Left renal pelvis (tissue), 4 donors: ENCODE data around the gene ITPRID1. TPM values are rescaled to one million over a fixed set of nuclear protein-coding genes. Genes with fewer than 3 reads are reported as not detected.

Source experiments
- DNase-seq, 4 donors: peaks; one replicate each; pipeline ENCODE4 v3.0.0-alpha.2; 2013; ENCODE audit warnings: low read depth in 4 of 4, low spot score in 3 of 4
- polyA plus RNA-seq, 4 donors: library from polyadenylated mRNA; unstranded; fragments of 120-200 nt; gene quantifications; one replicate each; pipeline ENCODE4 v1.2.1, GENCODE V29; 2013; ENCODE audit not compliant: insufficient read length in 4 of 4

ITPRID1 gene
- polyA plus RNA-seq, 4 donors, result 0.11 to 0.18 TPM; not detected in 2

DNA sequence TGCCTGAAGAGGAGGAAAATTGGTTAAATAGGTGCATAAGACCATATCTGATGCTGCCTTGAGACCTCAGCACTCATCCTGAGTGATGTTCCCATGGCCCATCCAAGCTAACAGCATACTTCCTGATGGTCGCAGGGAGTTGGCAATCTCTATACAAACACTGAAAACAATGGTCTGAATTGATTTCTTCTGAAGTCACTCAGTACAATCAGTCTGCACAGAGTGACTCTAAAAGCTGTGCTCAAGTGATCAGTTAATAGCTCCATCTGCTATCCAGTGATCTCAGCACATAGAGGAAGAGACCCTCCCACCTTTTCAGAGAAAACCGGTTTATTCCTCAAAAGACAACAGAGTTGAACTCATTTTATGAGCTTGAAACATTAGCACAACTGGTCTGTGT is 177.0 kb downstream of the ITPRID1 start:
- DNase-seq, result no peak

DNA sequence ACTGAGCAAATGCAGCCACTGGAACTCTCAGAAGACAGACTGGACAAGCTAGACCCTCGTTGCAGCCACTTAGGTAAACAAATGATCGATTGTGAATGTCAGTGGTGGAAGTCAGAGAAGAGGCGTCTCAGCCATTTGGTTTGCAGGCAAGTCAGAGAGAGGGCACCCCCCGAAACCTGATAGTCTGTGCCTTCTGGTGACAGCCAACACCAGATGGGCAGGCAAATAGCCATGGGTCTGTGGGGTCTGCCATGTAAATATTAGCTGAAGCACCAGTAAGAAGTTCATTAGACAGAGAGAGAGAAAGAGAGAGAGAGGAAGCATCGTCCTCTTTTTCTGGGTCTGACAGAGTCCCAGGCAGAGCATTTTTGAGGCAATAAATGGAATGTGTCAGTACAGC is 178.6 kb downstream of the ITPRID1 start:
- DNase-seq, result no peak

DNA sequence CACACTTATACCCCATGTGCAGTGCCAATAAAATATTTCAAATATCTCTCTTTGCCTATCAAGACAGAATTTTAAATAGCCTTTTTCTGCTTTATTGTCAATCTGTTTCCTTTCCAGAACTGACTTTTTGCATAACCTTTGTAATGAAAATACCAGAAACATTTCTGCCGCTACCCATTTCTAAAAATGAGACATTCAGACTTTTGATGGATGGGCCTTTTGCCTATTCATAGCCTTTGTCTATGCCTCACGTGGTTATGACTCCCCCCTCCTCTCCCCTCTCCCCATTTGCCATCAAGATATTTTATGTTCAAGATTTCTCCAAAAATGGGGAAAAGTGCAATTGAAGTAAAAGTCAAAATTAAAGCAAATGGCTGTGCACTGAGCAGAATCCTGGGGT is 179.0 kb downstream of the ITPRID1 start:
- no peak for DNase-seq

DNA sequence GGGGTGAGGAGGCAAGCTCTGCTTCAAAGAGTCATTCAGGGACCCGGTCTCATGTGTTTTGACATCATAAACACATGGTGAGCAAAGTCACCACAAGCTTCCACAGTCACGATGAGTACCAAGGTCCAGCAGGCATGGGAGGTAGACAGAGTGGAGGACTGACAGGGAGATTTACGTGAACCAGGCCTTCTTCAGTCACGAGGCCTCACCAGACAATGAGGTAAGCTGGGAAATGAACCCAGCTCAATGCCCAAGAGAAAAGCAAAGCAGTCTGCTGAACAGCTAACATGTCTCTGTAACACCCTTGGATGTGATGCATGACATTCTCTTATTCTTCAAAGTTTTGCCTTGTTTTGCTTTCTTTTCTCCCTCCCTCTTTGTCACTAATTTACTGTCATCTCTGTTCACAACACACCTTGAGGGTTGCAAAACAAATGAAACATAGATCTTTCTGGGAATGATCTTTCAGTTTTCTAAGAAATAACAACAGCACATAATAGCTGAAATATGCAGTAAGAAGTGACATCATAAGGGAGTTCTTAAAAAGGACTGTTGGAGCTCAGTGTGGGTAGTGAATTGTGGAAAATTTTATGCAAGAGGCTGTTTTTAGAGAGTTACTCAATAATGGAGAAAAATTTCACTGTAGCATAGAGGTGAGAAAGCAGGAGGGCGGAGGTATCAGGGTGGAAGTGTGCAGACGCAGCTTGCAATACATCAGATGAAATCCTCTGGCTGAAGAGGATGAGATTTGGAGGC is 182.1 kb downstream of the ITPRID1 start:
- no peak for DNase-seq

DNA sequence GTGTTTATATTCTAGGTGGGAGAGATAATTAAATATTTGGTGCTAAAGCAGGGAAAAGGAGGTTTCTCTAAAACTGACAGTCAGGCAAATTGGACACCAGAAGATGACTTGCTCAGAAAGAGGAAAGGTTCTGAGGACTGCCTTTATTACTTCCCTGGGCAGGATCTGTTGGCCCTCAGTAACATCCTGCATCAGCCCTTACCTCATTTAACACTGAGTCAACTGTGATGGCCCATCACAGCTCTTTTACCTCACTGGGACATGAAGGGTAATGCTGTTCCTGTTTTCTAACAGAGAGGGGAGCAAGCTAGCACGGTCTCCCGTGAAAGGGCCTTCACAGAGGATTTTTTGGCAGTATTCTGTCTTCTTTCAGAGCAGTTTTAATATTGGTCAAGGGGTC is 185.2 kb downstream of the ITPRID1 start:
- DNase-seq, result no peak

DNA sequence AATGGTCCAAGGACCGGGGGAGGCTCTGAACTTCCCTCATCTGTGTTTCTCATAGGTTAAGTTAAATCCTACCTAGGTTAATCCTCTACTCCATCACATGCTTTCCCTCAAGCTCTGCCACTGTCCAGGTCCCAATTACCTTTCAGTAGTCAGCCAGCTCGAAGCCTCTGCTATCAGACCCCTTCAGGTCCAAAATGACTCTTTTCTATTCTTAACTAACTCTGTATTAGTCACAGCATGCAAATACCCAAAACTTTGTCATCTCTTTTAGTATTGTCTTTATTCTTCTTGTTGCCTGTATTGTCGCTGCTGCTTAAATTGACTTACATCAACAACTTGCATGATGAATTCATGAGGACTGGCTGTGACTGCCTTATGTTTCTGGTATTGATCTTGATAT is 188.5 kb downstream of the ITPRID1 start:
- no peak for DNase-seq

DNA sequence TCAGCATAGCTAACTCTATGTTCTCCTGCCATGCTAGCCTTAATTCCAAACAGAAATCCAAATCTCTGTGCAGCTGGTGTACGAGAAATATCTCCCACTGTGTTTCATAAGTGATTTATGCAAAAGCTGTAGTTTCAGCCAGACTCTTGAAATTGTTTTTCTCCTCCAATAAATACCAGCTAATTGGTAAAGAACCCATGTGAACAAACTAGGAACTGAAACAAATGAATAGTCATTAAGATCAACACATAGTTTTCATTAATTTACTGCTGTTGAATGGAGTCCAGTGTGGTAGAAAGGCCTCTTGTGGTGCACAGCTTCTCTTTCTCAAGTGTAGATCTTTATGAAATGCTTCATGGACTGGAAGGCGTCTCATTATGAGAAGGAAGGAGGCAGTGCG is 191.5 kb downstream of the ITPRID1 start:
- no peak for DNase-seq

DNA sequence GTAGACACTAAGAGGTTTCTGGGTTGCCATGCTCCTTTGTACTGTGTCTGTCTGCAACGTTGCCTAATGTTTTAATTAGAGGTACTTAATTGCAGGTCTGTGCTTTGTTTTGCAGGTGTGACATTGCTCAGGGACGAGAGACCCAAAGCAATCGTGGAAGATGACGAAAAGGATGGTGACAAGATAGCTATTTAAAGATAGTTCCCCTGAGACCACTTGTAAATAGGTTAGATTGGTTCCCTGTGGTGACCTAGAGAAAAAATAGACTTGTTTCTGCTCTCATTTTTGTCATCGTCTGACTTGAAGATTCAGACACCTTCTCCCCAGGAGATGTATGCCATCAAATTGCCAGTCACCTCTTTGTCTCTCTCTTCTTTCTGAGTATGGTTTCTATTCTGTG is 193.2 kb downstream of the ITPRID1 start:
- no peak for DNase-seq

Other genes starting within 250 kb of the ITPRID1 start
- gene NEUROD6, start 173.4 kb upstream of the ITPRID1 start, polyA plus RNA-seq, result not detected
- not detected for gene PPP1R17, start 173.1 kb downstream of the ITPRID1 start, polyA plus RNA-seq